ENCODE measurements around the gene CYP2U1. TPM values are rescaled to one million over a fixed set of nuclear protein-coding genes. Genes with fewer than 3 reads are reported as not detected.
A peak's percentile ranks its signal among the peaks of the same experiment; 100 is the strongest.

The CYP2U1 gene
- total RNA-seq, 1 donor from 2014 or later, result 7.1 TPM

DNA sequence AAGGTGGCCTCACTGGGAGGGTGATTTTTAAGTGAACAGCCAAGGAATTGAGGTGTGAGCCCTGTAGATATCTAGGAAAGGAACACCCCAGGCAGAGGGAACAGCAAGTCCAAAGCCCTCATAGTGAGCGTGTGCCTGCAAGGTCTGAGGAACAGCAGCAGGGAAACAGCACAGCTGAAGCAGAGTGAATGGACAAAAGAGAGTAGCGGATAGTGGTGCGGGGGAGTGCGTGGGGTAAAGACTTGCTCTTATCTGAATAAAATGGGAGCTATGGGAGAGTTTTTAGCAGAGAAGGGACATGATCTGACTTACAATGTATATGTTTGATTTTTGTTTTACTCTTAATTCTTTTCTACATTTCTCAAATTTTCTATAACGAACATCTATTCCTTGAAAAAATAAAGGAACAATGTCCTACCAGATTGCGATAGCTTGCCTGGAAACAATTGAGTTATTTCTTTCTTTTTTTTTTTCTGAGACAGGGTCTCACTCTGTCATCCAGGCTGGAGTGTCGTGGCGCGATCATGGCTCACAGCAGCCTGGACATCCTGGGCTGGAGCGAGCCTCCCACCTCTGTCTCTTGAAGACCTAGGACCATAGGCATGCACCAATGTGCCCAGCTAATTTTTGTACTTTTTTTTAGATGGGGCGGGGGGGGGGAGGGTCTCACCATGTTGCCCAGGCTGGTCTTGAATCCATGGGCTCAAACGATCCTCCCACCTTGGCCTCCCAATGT lies 38.9 kb downstream of the CYP2U1 start:
- DNase-seq (ENCODE audit: missing footprints) (no peak), ATAC-seq (no peak)
- intact Hi-C loops (cut with DNase I), result no loop called here

- intact Hi-C loops (cut with DNase I), result no loop called here
- DNase-seq (ENCODE audit: missing footprints) (no peak), ATAC-seq (no peak)
Measured at GRCh38 chr4:107972605-107973004, 41.3 kb downstream of the CYP2U1 start.

DNA sequence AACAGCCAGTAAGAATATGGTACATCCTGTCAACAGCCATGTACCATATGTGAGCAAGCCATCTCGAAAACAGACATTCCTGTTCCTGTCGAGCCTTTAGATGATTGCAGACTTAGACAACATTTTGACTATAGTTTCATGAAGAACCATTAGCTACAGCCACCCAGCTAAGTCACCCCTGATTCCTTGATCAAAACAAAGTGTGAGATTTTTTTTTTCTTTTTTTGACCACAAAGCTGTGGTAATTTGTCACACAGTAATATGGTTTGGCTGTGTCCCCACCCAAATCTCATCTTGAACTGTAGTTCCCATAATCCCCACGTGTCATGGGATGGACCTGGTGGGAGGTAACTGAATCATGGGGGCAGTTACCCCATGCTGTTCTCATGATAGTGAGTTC lies 43.2 kb downstream of the CYP2U1 start:
- ATAC-seq (no peak), DNase-seq (ENCODE audit: missing footprints) (no peak)
- intact Hi-C loops (cut with DNase I), result no loop called here

DNA sequence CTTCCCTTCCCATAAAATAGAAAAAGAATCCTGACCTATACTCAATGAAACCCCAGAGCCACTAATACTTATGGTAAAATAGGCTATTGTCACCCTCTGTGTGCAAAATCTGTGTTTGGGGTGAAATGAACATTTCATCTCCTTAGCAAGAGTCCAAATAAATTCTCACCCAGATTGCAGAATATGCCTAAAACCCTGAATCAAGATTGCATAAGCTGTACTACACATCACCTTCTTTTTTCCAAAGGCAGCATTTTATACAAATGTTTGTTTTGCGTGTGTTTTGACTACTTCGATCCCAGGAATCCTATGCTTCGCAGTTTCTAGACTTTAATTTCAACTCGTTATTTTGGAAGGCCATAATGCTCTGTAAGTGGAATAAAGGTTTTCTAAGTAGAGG lies 46.1 kb downstream of the CYP2U1 start:
- intact Hi-C loops (cut with DNase I), result no loop called here
- DNase-seq (ENCODE audit: missing footprints) (no peak), ATAC-seq (no peak)

DNA sequence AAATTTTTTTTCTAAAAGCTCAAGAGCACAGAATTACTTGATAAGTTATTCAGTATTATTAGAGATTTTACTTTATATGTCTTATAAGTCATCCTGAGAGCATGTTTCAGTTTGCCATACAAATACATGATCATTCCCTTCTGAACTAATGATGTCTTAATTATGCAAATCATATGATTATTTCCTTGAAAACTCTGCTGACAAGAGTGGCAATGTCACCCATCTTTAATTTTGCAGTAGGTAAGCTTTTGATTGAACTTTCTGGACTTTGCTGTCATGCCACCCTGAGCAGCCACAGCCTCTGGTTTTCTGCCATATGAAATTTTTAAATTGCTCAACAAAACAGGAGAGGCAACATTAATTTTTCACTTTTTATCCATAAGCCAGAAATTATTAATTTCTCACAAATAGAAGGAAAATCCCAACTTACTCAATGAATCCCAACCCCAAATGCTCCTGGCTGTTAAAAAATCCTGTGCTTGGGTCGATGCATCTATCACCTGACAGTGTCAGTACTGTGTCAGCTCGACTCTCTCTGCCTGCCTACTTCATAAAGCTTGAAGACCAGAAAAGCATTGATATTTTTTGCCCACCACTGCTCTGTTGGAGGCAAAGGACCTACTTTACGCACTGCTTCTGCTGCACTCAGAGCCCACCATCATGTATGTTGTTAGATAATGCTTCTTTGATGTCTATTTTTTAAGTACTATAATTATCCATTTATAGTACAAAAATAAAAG lies 46.8 kb downstream of the CYP2U1 start:
- ATAC-seq (no peak), DNase-seq (ENCODE audit: missing footprints) (no peak)
- intact Hi-C loops (cut with DNase I), result no loop called here

- DNase-seq (ENCODE audit: missing footprints) (no peak), ATAC-seq (no peak)
- intact Hi-C loops (cut with DNase I), result no loop called here
Measured at GRCh38 chr4:107978716-107979451, 47.5 kb downstream of the CYP2U1 start.

DNA sequence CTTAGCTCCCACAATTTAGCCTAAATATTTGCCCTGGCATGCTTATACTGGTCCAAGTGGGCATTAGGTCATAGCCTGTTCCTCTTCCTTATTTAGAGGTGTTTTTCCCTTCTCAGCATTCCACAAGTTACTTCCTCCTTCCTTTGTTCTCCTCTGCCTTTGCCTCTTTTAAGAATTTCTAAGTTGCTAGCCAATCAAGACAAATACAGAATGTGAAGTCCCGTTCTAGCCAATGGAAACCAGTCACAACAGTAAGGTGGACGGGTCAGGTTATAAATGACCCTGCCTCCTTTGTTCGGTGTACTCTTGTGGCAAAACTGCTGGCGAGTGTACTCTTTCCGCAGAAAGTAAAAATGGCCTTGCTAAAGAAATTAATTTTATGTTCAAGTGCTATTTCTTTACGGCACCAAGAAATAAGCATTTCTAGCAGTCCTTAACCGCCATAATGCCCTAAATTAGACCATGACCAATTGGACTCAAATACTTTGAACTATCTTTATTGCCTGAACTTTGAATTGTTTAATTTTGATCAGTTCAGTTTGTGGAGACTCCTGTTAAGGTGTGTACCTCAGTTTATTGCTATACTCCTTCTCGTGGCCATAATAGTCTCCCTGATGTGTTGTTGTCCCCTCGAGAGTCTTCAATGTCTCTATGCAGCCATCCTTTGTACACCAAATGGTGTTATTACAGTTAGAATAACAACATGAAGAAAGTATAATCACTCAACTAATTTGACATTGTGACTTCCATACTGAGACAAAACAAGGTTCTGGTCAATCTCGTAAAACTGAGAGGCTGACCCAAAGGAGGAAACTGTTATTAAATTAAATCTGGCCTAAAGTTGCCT lies 56.8 kb downstream of the CYP2U1 start:
- intact Hi-C loops (cut with DNase I), result loop anchor here (2.0 kb wide), 1 partner anchor 57 kb away; the partner anchor contains the start of gene CYP2U1
- DNase-seq (ENCODE audit: missing footprints), result no peak
- no peak for ATAC-seq

GRCh38 chr4:107988763-107989035 lies 57.4 kb downstream of the CYP2U1 start:
- DNase-seq (ENCODE audit: missing footprints) (no peak), ATAC-seq (no peak)
- intact Hi-C loops (cut with DNase I), result loop anchor here (2.0 kb wide), 1 partner anchor 58 kb away; the partner anchor contains the start of gene CYP2U1

GRCh38 chr4:107989162-107989536 lies 57.8 kb downstream of the CYP2U1 start:
- intact Hi-C loops (cut with DNase I), result loop anchor here (2.0 kb wide), 1 partner anchor 58 kb away; the partner anchor contains the start of gene CYP2U1
- DNase-seq (ENCODE audit: missing footprints) (no peak), ATAC-seq (no peak)

GRCh38 chr4:107989537-107990386 lies 58.4 kb downstream of the CYP2U1 start, which contains the start of gene HADH:
HADH (plus strand) TSS chr4:107989889; CDS start chr4:107989933, 44 bp downstream.
- intact Hi-C loops (cut with DNase I), result loop anchor here (2.0 to 10.0 kb wide), 2 partner anchors 59 to 125 kb away; partner anchors contain the start of gene CYP2U1
- ATAC-seq, result peak; percentile 100
- peak; percentile 97 for DNase-seq (ENCODE audit: missing footprints)

DNA sequence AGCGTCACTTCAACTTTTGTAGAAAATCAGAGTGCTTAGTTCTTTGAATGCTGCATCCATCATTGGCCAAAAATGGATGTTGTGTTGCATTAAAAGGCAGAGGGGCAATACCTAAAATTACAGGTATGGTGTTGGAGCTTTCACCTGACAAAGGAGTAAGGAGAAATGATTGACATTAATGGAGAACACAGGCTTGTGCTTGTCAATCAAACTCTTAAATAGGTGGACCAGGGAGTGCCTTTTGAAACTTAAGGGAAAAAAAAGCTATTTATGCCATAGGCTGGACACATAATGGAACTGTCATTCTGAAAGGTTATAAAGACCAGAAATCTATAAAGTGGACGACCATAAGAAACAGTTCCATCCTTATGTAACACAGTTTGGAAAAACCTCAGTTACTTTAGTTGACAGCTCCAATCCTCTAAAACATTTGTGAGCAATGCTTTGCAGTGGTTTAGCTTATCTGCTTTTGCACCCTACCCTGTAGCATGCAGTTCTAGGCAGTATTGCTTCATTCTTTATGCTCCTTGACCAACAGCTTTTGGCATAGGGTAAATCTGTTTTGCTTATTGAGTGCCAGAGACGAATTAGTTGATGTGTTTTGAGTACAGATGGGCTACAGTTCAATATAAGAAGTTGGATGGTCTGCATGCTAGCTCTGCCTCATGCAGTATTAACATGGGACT lies 60.7 kb downstream of the CYP2U1 start:
- ATAC-seq (no peak), DNase-seq (ENCODE audit: missing footprints) (no peak)
- intact Hi-C loops (cut with DNase I), result loop anchor here (10.0 kb wide), 1 partner anchor 127 kb away; no protein-coding TSS in a partner anchor

DNA sequence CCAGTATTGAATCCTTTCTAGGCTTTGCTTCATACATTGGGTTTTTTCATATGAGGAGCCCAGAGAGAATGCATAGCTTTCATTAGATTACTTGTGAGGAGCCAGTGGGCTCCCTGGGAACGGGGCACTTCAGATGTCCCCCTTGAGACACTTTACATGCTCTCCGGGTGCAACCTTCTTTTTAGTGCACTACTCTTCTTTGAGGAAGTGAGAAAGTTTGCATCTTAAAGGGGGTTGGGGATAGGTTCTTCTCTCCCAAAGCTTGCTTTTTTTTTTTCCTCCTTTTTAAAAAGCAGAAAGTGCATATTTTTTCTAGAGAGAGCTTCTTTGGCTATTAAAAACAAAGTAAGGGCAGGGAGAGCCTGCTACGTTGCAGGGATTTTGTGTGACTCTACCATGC lies 62.6 kb downstream of the CYP2U1 start:
- no peak for ATAC-seq
- intact Hi-C loops (cut with DNase I), result loop anchor here (10.0 kb wide), 1 partner anchor 129 kb away; no protein-coding TSS in a partner anchor
- no peak for DNase-seq (ENCODE audit: missing footprints)

- no peak for DNase-seq (ENCODE audit: missing footprints)
- no peak for ATAC-seq
- intact Hi-C loops (cut with DNase I), result loop anchor here (10.0 kb wide), 1 partner anchor 130 kb away; no protein-coding TSS in a partner anchor
Measured at GRCh38 chr4:107994894-107995293, 63.5 kb downstream of the CYP2U1 start.

GRCh38 chr4:107996949-107997788 lies 65.8 kb downstream of the CYP2U1 start:
- intact Hi-C loops (cut with DNase I), result loop anchor here (10.0 kb wide), 1 partner anchor 132 kb away; no protein-coding TSS in a partner anchor

GRCh38 chr4:107997794-107998193 lies 66.4 kb downstream of the CYP2U1 start:
- ATAC-seq (peak; percentile 10), DNase-seq (ENCODE audit: missing footprints) (no peak)
- intact Hi-C loops (cut with DNase I), result loop anchor here (10.0 kb wide), 1 partner anchor 133 kb away; no protein-coding TSS in a partner anchor

More at GRCh38 chr4:107996949-107997788, 65.8 kb downstream of the CYP2U1 start:
- DNase-seq (ENCODE audit: missing footprints), result no peak
- peak; percentile 92 for ATAC-seq
